ENCODE measurements around the gene IL19. TPM values are rescaled to one million over a fixed set of nuclear protein-coding genes. Genes with fewer than 3 reads are reported as not detected.

IL19 gene
- total RNA-seq, 2 experiments from 2014 or later = not detected

DNA sequence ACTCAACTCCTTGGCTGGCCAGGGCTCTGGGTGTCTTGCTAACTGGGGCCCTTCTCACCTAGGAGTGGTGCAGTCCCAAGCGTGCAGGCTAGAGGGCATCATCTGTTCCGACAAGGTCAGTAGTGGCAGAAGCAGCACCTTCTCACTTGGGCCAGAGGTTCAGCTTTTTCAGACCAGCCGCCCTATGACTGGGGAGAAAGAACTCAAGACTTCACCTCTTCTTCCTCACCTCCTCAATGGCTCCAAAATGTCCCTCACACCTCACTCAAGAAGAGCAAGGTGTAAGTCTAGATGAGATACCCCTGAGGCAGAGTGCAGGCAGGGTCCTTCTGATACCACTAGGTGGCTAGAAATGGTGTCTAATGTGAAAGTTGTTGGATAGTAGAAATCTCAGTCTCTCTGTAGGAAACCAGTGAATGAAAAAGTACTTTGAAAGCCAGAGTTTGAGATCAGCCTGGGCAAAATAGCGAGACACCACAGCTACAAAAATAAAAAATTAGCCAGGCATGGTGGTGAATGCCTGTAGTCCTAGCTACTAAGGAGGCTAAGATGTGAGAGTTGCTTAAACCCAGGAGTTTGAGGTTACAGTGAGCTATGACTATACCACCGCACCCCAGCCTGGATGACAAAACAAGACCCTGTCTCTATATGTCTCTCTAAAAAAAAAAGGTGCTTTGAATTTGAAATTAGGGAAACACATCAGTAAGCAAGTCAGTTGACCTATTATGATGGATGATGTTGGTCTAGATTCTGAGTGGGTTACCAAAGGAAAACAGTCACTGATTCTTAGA, 86.3 kb downstream of the IL19 start:
- Histone ChIP-seq H3K79me2 (ENCODE audit: insufficient read depth, low read depth, low read length) (no peaks in the 10 kb centered on the region), H3K4me3 (ENCODE audit: low read depth, low read length, poor library complexity, severe bottlenecking) (no peak overlapping the region), H4K20me1 (ENCODE audit: insufficient read depth, low read length) (no peaks in the 10 kb centered on the region), H3K36me3 (ENCODE audit: insufficient read depth, low read length) (no peaks in the 10 kb centered on the region), H3K9me3 (ENCODE audit: low read length) (no peaks in the 10 kb centered on the region), H3K27ac (ENCODE audit: low read depth, low read length, poor library complexity, severe bottlenecking) (no peak overlapping the region), H2AFZ (ENCODE audit: low read length) (no peak overlapping the region), H3K9me2 (ENCODE audit: insufficient read depth, low read length) (no peaks in the 10 kb centered on the region), H3K4me2 (ENCODE audit: low read length) (no peak overlapping the region), H3K4me1 (ENCODE audit: insufficient read depth, low read length, poor library complexity, severe bottlenecking) (peaks cover 4% of the 10 kb centered on the region)
- POLR2A ChIA-PET = no interaction called here
- no peak for TF ChIP-seq EZH2phosphoT487 (IDR thresholded peaks at IDR 0.05; ENCODE audit: borderline replicate concordance, low read depth, low read length)
- TF ChIP-seq, protein P1, sequence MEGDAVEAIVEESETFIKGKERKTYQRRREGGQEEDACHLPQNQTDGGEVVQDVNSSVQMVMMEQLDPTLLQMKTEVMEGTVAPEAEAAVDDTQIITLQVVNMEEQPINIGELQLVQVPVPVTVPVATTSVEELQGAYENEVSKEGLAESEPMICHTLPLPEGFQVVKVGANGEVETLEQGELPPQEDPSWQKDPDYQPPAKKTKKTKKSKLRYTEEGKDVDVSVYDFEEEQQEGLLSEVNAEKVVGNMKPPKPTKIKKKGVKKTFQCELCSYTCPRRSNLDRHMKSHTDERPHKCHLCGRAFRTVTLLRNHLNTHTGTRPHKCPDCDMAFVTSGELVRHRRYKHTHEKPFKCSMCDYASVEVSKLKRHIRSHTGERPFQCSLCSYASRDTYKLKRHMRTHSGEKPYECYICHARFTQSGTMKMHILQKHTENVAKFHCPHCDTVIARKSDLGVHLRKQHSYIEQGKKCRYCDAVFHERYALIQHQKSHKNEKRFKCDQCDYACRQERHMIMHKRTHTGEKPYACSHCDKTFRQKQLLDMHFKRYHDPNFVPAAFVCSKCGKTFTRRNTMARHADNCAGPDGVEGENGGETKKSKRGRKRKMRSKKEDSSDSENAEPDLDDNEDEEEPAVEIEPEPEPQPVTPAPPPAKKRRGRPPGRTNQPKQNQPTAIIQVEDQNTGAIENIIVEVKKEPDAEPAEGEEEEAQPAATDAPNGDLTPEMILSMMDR (conservative IDR thresholded peaks at IDR 0.05; ENCODE audit: low read length) = peak; percentile 81
- CTCF ChIA-PET (ENCODE audit: unreplicated experiment) = no interaction called here
- intact Hi-C loops (cut with micrococcal nuclease; ENCODE audit: unreplicated experiment) = no loop called here
- BruUV-seq (replicated peaks) = no TSS peak
- DNase-seq (ENCODE audit: low spot score) = peak; percentile 38

DNA sequence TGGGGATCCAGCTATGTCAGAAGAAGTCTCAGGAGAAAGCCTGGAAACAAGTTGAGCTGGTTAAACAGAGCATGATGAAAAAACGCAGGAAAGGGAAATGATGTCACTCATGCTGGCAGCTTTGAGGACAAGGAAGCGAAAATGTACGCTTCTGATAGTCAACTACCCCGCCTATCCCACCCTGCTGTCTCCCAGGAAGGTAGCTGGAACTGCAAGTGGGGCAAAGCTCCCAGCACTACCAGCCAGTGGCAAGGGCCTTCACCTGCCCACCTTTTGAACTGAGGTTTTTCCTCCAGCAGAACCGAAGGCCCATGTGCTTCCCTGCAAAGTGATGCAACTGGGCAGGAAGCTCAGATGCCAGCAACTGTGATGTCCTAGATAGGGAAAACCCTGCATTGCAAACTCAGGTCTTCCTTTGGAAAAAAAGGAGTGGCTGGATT, 88.5 kb downstream of the IL19 start:
- Histone ChIP-seq H4K20me1 (ENCODE audit: insufficient read depth, low read length) (no peaks in the 10 kb centered on the region), H3K4me2 (ENCODE audit: low read length) (peak overlapping the region; percentile 35; the same call in 1 of the 2 replicates), H3K4me3 (ENCODE audit: low read depth, low read length, poor library complexity, severe bottlenecking) (no peak overlapping the region), H3K9me2 (ENCODE audit: insufficient read depth, low read length) (no peaks in the 10 kb centered on the region), H3K36me3 (ENCODE audit: insufficient read depth, low read length) (no peaks in the 10 kb centered on the region), H3K27ac (ENCODE audit: low read depth, low read length, poor library complexity, severe bottlenecking) (no peak overlapping the region), H3K4me1 (ENCODE audit: insufficient read depth, low read length, poor library complexity, severe bottlenecking) (peaks cover 4% of the 10 kb centered on the region), H3K79me2 (ENCODE audit: insufficient read depth, low read depth, low read length) (no peaks in the 10 kb centered on the region), H3K9me3 (ENCODE audit: low read length) (no peaks in the 10 kb centered on the region), H2AFZ (ENCODE audit: low read length) (no peak overlapping the region; the same call in 1 of the 2 replicates)
- intact Hi-C loops (cut with micrococcal nuclease; ENCODE audit: unreplicated experiment) = no loop called here
- BruUV-seq (replicated peaks) = no TSS peak
- DNase-seq (ENCODE audit: low spot score) = peak; percentile 7
- no peak for TF ChIP-seq EZH2phosphoT487 (IDR thresholded peaks at IDR 0.05; ENCODE audit: borderline replicate concordance, low read depth, low read length)
- TF ChIP-seq, protein P1 (conservative IDR thresholded peaks at IDR 0.05; ENCODE audit: low read length) = no peak
- ChIA-PET CTCF (ENCODE audit: unreplicated experiment) (no interaction called here), POLR2A (interaction anchor here (0.5 to 1.3 kb wide), 2 partner anchors 17 to 281 kb away, joined by 3 to 4 read pairs; no protein-coding TSS in a partner anchor)

DNA sequence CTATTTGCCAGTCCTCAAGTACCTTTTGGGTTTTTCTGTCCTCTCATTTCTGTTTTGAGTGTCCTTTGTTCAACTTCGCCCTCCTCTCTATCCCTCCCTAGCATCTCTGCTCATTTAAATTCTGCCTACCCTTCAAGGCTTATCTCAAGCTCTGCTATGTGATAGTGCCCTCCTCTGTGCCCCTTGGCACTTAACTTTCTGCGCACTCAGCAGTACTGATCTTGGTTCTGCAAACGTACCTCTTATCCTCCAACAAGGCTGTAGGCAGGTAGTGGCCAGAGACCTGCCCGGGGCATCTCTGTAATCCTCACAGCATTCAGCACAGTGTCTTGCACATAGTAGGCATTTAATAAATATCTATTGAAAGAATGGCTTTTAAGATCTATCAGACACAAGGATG, 89.6 kb downstream of the IL19 start:
- no TSS peak for BruUV-seq (replicated peaks)
- no peak overlapping the region for H3K4me2 ChIP-seq (ENCODE audit: low read length)
- H3K9me2 ChIP-seq (ENCODE audit: insufficient read depth, low read length) = no peaks in the 10 kb centered on the region
- H3K4me3 ChIP-seq (ENCODE audit: low read depth, low read length, poor library complexity, severe bottlenecking) = no peak overlapping the region
- DNase-seq (ENCODE audit: low spot score) = no peak
- H3K36me3 ChIP-seq (ENCODE audit: insufficient read depth, low read length) = no peaks in the 10 kb centered on the region
- H4K20me1 ChIP-seq (ENCODE audit: insufficient read depth, low read length) = no peaks in the 10 kb centered on the region
- no peaks in the 10 kb centered on the region for H3K79me2 ChIP-seq (ENCODE audit: insufficient read depth, low read depth, low read length)
- intact Hi-C loops (cut with micrococcal nuclease; ENCODE audit: unreplicated experiment) = no loop called here
- H3K9me3 ChIP-seq (ENCODE audit: low read length) = no peaks in the 10 kb centered on the region
- peaks cover 4% of the 10 kb centered on the region for H3K4me1 ChIP-seq (ENCODE audit: insufficient read depth, low read length, poor library complexity, severe bottlenecking)
- POLR2A ChIA-PET = interaction anchor here (1.3 kb wide), 1 partner anchor 18 kb away, joined by 4 read pairs; no protein-coding TSS in a partner anchor
- H3K27ac ChIP-seq (ENCODE audit: low read depth, low read length, poor library complexity, severe bottlenecking) = no peak overlapping the region
- H2AFZ ChIP-seq (ENCODE audit: low read length) = no peak overlapping the region
- TF ChIP-seq, protein P1 (conservative IDR thresholded peaks at IDR 0.05; ENCODE audit: low read length) = no peak
- TF ChIP-seq EZH2phosphoT487 (IDR thresholded peaks at IDR 0.05; ENCODE audit: borderline replicate concordance, low read depth, low read length) = no peak
- CTCF ChIA-PET (ENCODE audit: unreplicated experiment) = no interaction called here

All from OCI-LY7 (cell line).